HG03066 (cell line): Measurements from ENCODE around the gene DHRS9.
A peak's percentile ranks its signal among the peaks of the same experiment; 100 is the strongest.
"Not testable (repeated sequence)": the region's sequence is repeated elsewhere in the genome, so short reads cannot be mapped to it uniquely, and the experiment has no call there.

Experiments used
- ATAC-seq: cut with Tn5 transposase; IDR thresholded peaks from one replicate; pipeline ENCODE4 v1.9.1; 2021; ENCODE audit warnings: low read depth; ENCODE audit not compliant: unreplicated experiment

Gene DHRS9

DNA sequence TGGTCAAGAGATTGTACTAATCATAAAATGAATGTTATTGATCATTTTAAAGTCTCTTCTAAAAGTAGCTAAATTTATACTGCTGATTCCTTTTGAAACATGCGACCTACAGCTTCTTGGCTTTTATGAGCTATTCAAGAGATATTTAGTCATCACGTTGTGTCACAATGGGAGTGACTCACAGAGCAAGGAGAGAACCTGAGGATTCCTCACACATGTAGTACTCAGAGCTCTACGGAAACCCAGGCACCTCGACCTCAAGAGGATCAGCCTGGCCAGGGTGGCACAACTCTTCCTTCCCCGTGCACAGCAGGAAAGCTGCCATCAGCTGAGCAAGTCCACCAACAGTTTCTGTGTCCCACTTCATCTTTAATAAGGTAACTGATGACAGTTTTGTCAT lies at the start of gene DHRS9:
TSS of gene DHRS9 (plus strand) at position 223 of the 400 bp plus-strand sequence. CDS start 12,019 bp downstream, outside the sequence.
- no peak for ATAC-seq

DNA sequence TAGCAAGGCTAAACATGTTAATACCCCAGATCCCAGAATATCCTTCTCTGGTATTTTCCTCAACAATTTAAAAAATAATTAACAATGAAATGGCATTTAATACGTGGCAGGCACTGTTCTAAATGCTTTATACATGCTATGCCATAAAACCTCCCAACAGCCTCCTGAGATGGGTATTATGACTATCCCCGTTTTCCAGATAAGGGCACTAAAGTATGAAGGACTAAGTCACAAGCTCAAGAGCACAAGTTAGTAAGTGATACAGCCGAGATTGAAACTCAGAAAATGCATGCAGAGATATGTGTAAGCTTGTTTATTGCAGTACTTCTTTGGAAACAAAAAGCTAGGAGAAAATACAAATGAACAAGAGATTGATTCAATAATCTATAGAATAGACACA lies 46.2 kb upstream of the DHRS9 start:
- no peak for ATAC-seq

GRCh38 chr2:169026056-169026455 lies 43.3 kb upstream of the DHRS9 start:
- ATAC-seq: no peak

DNA sequence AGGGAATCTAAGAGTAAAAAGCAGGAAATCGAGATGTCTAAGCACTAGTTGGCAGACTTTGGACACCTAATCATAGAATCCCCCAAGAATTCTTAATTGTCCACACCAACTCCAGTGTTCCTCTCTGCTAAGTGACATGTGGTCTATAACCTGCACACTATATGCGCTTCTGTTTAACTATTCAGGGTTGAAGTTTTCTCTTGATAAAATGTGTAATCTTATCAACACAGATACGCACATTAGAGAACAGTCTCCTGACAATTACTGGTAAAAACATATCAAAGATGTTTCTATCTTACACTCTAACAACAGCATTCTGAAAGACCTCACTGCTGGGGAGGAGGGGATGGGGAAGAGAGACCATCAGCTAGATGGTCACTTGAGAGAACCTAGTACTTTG lies 42.1 kb upstream of the DHRS9 start:
- ATAC-seq: no peak

GRCh38 chr2:169029341-169029740 lies 40.0 kb upstream of the DHRS9 start:
- no peak for ATAC-seq

GRCh38 chr2:169031202-169031601 lies 38.2 kb upstream of the DHRS9 start, which contains the start of gene ABCB11:
Gene ABCB11 (minus strand): TSS chr2:169031324. CDS start chr2:169018125, 13,199 bp downstream.
- no peak for ATAC-seq

- ATAC-seq: no peak
Observed at GRCh38 chr2:169034256-169034655, 35.1 kb upstream of the DHRS9 start.

DNA sequence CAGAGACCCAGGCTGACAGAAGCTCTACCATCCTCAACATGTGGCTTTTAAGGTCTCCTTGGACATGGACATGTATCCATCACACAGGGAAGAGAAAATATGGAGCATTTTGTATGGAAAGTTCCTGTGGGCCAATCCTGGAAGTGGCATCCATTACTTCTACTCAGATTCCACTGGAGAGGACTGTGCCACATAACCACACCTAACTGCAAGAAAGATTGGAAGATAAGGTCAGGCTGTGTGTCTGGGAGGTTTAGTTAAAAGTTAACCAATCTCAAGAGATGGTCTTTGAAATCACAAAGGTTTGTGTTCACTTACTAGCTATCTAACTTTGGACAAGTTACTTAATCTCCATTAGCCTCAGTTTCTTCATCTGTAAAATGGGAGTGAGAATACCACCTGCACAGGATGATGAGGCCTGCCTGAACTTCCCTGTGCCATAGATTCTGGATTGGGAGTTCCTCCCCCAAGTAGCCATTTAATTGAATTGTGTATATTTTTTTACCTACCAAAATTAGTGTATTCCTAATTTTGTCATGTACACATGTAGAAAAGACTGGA lies 34.3 kb upstream of the DHRS9 start:
- no peak for ATAC-seq

DNA sequence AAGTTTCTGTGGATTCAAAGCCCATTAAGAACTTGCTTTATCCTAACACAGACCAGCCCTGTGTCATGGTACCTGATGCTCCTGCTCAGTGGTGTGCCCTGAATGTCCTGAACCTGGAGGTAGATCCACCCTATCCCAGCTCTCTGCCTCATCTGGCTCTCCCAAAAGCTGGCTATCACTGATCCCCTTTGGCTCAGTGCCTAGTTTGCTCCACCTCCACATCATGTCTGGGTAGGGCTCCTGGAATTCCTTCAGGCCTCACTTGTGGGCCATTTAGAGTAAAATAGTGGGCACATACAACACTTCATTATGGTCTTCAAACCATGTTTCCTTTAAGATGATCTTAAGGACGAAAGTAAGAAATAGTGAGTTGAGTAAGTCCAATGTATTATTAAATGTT lies 33.5 kb upstream of the DHRS9 start:
- no peak for ATAC-seq

DNA sequence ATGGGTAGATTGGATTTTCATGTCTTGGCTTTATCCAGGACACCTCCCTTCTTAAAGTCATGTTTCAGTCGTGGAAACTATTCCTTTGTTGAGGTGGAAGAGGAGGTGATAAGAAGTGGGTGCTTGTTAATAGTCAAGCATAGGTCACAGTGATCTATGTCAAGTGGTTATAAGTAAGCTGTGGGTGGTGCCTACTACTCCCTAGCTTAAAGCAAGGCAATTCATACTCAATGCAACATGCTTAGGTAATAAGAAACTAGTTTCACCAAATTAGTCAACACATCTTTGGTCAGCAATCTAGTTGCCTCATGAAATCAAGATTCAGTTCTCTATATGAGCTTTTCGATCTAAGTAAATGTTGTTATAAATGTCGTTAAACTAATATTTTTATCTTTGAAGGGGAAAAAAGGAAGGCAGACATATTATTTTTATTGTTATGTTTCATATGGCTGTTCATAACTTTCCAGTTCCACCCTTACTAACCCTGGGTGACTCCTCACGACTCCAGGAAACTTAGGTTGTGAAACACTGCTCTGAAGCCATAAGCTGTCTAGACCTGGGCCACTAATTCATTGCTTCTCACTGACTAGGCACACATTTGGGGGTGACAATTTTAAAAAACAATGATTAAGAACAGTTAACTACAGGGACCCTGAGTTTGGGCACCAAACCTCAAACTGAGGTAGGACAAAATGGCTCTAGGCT lies 32.5 kb upstream of the DHRS9 start:
- ATAC-seq: no peak

GRCh38 chr2:169038338-169038757 lies 31.0 kb upstream of the DHRS9 start:
- ATAC-seq: peak; percentile 66

DNA sequence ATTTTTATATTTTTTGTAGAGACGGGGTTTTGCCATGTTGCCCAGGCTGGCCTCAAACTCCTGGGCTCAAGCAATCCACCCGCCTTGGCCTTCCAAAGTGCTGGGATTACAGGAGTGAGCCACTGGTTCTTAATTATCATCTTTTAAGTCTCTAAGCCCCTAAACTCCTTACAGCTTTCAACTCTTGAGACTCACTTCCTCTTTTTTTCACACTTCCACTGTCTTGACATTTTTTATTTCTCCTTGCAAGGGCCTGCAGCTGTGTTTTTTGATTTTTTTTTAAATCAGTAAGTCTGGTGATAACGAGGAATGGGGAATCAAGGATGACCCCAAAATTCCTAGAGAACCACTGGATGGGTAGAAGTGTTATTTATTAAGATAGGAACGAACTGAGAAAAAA lies 29.7 kb upstream of the DHRS9 start:
- no peak for ATAC-seq

GRCh38 chr2:169041594-169041993 lies 27.8 kb upstream of the DHRS9 start:
- no peak for ATAC-seq

DNA sequence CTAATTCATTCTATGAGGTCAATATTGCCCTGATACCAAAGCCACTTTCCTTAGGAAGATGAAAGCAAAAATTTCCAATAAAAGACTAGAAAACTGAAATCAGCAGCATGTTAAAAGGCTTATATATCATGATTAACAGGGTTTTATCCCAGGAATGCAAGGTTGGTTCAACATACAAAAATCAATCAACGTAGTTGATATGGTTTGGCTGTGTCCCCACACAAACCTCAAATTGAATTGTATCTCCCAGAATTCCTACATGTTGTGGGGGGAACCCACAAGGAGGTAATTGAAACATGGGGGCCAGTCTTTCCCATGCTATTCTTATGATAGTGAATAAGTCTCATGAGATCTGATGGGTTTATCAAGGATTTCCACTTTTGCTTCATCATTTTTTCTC lies 26.5 kb upstream of the DHRS9 start:
- ATAC-seq: no peak

- ATAC-seq: no peak
Observed at GRCh38 chr2:169046440-169047151, 22.8 kb upstream of the DHRS9 start.

DNA sequence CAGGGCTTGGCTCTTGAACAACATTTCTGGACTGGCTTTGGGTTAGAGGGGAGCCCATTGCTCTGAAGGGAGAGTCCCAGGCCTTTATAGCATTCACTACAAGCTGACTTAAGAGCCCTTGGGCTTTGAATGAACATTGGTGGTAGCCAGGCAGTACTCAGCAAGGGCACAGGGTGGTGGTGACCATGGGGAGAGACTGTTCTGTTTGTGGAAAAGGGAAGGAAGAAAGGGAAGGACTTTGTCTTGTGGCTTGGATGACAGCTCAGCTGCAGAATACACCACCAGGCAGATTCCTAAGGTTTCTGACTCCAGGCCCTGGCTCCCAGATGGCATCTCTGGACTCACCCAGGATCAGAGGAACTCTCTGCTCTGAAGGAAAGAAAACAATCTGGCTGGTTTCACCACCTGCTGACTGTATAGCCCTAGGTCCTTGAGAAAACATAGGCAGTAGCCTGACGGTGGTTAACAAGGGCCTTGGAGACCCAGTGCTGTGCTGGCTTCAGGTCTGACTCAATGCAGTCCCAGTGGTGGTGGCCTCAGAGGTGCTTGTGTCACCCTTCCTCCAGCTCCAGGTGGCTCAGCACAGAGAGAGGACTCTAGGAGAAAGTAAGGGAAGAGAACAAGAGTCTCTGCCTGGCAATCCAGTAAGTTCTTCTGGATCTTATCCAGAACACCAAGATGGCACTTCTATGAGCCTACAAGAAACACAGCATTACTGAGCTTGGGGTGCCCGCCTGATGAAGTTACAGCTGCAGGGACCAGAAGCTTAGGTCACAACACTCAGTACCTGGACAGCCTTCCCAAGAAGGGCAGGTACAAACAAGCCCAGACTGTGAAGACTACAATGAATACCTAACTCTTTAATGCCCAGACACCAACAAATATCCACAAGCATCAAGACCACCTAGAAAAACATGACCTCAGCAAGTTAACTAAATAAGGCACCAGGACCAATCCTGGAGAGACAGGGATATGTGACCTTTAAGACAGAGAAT lies 21.8 kb upstream of the DHRS9 start:
- no peak for ATAC-seq

- no peak for ATAC-seq
Observed at GRCh38 chr2:169049142-169049541, 20.2 kb upstream of the DHRS9 start.

DNA sequence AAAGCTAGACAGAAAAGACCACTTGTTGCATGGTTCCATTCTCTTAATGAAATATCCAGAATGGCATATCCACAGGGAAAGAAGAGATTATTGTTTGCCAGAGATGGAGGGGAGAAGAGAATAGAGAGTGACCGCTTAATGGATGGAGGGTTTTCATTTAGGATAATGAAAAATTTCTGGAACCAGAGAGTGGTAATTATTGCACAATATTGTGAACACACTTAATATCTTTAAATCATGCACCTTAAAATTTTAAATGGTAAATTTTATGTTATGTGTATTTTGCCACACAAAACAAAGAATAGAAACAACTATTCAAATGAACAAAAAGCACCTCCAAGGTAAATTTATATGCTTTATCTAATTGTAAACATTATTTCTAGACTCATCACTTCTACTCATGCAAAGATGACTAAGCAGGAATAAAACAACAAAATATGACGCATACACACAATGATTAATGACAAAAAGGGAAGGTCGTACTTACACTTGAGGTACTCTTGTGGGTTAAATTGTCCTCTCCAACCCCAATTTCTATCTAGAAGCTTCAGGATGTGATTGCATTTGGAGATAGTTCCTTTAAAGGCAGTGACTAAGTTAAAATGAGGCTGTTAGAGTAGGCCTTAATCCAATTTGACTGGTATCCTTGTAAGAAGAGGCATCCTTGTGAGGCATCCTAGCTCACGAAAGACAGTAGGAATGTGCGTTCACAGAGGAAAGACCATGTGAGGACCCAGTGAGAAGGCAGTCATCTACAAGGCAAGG lies 18.7 kb upstream of the DHRS9 start:
- ATAC-seq: no peak

GRCh38 chr2:169054575-169054974 lies 14.8 kb upstream of the DHRS9 start:
- ATAC-seq: not testable (repeated sequence)

GRCh38 chr2:169064199-169064598 lies 5.2 kb upstream of the DHRS9 start:
- ATAC-seq: not testable (repeated sequence)
